Pancreas (tissue), 10 donors: ENCODE data around the gene MAML1. TPM values are rescaled to one million over a fixed set of nuclear protein-coding genes. Genes with fewer than 3 reads are reported as not detected.

Source experiments
- ATAC-seq, 4 donors: fragments of 200-7000 bp; cut with Tn5 transposase; one replicate each; pipeline versions ENCODE4 v1.8.0 to v1.9.1; 2020; ENCODE audit warnings: mild to moderate bottlenecking in 4 of 4, moderate library complexity in 4 of 4
- DNase-seq, 6 donors: peaks; one replicate each; pipeline ENCODE4 v3.0.0-alpha.2; 2020
- FAIRE-seq: peaks from 2 replicates; lab custom pipeline; 2012; peaks lifted over from hg19 to GRCh38; lab: Jason Lieb, UNC
- H3K27ac ChIP-seq, 4 donors: fragments of 200-600 bp; sonication (generic); 1 replicate in 3 of 4; 2 replicates in 1 of 4; pipeline versions ENCODE4 v1.5.0 to v1.8.0; 2020
- H3K27me3 ChIP-seq, 4 donors: fragments of 200-600 bp; one replicate each; pipeline ENCODE4 v1.8.0; 2021
- H3K36me3 ChIP-seq, 3 donors: fragments of 200-600 bp; sonication (generic) in 1 of 3; one replicate each; pipeline versions ENCODE4 v1.5.0 to v1.8.0; 2020 to 2021
- H3K4me1 ChIP-seq, 3 donors: fragments of 200-600 bp; one replicate each; pipeline ENCODE4 v1.8.0; 2021
- H3K4me3 ChIP-seq, 4 donors: fragments of 200-600 bp; sonication (generic) in 2 of 4; one replicate each; pipeline versions ENCODE4 v1.5.0 to v1.8.0; 2020 to 2021
- H3K9me3 ChIP-seq, 4 donors: fragments of 200-600 bp; one replicate each; pipeline ENCODE4 v1.8.0; 2021
- WGBS, 2 donors: extraction: QIAGEN DNeasy Blood & Tissue Kit; methylation state at CpG; one replicate each; pipeline ENCODE4 v1.1.7; 2013; 5-methylcytosine and 5-hydroxymethylcytosine counted together
- intact Hi-C, 3 donors: fragments of 100-400 bp; cut with DNase I; formaldehyde crosslinking; loops; one replicate each; pipeline versions ENCODE4 v1.11.1 to v1.14.2; 2022
- polyA plus RNA-seq, 2 donors: library from polyadenylated mRNA; stranded (reverse); fragments of 200-250 nt; gene quantifications; one replicate each; pipeline ENCODE4 v1.2.3, GENCODE V29; 2013
- total RNA-seq, 6 donors: library from RNA; stranded (reverse); fragmentation: NEBNext Ultra II Directional in 4 of 6; extraction: Animal tissue kit (Norgen Biotek cat#: 25700) in 4 of 6; gene quantifications; one replicate each; pipeline versions ENCODE4 v1.2.1 to v1.2.4, GENCODE V29; 2021 to 2023
- TF ChIP-seq, protein P1 (sequence below), 4 donors: fragments of 200-600 bp; sonication (generic) in 3 of 4; IDR thresholded peaks; one replicate each; pipeline versions ENCODE4 v1.5.0 to v1.8.0; 2021; ENCODE audit warnings: antibody characterized with exemption in 4 of 4
- donor health status: healthy with polysubstance abuse.
- donor health status: DM: no; HTN: no; CAD: no; lungs with moderate emphysema.
- donor health status: DM: no; HTN: no; CAD: no.
- donor health status: control.
- donor health status: control.
- donor health status: Bipolar disorder and iron deficiency.
- donor health status: DM: yes; HTN: yes; CAD: no.
- donor health status: DM: no; HTN: no; CAD: no.
- donor health status: DM: no; HTN: no; CAD: no.
- donor health status: DM: yes; HTN: yes; CAD: no.

The MAML1 gene
- total and polyA plus RNA-seq, 8 donors, result 7.1 to 18.0 (median 11.2) TPM

GRCh38 chr5:179769796-179770195, 37.2 kb downstream of the MAML1 start:
- TF ChIP-seq, protein P1, sequence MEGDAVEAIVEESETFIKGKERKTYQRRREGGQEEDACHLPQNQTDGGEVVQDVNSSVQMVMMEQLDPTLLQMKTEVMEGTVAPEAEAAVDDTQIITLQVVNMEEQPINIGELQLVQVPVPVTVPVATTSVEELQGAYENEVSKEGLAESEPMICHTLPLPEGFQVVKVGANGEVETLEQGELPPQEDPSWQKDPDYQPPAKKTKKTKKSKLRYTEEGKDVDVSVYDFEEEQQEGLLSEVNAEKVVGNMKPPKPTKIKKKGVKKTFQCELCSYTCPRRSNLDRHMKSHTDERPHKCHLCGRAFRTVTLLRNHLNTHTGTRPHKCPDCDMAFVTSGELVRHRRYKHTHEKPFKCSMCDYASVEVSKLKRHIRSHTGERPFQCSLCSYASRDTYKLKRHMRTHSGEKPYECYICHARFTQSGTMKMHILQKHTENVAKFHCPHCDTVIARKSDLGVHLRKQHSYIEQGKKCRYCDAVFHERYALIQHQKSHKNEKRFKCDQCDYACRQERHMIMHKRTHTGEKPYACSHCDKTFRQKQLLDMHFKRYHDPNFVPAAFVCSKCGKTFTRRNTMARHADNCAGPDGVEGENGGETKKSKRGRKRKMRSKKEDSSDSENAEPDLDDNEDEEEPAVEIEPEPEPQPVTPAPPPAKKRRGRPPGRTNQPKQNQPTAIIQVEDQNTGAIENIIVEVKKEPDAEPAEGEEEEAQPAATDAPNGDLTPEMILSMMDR (IDR thresholded peaks at IDR 0.05), result no peak
- intact Hi-C loops, result no loop called here
- Histone ChIP-seq H3K27ac (no peak overlapping the region), H3K9me3 (no peaks in the 10 kb centered on the region), H3K4me1 (no peaks in the 10 kb centered on the region), H3K4me3 (no peak overlapping the region), H3K27me3 (no peaks in the 10 kb centered on the region), H3K36me3 (peaks cover 7 to 75% (median 52%) of the 10 kb centered on the region in 3 donors)
- no peak for FAIRE-seq
- no peak for ATAC-seq
- WGBS, 2 donors, result 93 to 95% methylated on average over 5 of the region's 5 CpGs
- DNase-seq, result no peak

DNA sequence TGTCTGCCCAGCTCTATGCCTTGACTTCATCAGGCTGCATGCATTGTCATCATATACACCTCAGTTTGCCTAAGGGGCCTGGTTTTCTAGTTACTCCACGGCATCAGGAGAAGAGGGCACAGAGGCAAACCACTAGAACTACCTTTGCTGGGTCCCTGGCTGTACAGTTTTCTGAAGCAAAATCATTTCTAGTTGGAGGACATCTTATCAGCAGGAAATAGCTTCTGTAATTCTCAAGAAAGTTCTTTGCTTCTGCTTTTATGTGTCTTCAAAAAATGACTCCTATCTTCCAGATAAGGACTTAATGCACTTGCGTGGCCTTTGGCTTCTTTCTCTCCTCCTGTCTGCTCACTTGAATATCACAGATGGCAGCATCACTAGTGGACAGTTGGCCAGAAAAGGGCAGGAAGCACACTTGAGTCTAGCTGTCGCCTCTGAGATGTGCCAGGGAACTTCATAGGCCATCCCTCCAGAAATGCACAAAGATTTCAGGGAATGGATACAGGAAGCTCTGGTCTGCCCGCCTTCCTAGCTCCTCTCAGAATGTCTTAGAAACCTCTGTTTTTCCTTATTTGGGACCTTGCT, 38.8 kb downstream of the MAML1 start:
- H3K27ac ChIP-seq, result no peak overlapping the region
- TF ChIP-seq, protein P1 (IDR thresholded peaks at IDR 0.05), result no peak
- H3K36me3 ChIP-seq, result peaks cover 7 to 71% (median 50%) of the 10 kb centered on the region in 3 donors
- WGBS, 2 donors, result 89 to 92% methylated on average over 4 of the region's 4 CpGs
- no peaks in the 10 kb centered on the region for H3K9me3 ChIP-seq
- DNase-seq (no peak), FAIRE-seq (no peak), ATAC-seq (no peak)
- intact Hi-C loops, result no loop called here
- no peaks in the 10 kb centered on the region for H3K27me3 ChIP-seq
- no peaks in the 10 kb centered on the region for H3K4me1 ChIP-seq
- no peak overlapping the region for H3K4me3 ChIP-seq

DNA sequence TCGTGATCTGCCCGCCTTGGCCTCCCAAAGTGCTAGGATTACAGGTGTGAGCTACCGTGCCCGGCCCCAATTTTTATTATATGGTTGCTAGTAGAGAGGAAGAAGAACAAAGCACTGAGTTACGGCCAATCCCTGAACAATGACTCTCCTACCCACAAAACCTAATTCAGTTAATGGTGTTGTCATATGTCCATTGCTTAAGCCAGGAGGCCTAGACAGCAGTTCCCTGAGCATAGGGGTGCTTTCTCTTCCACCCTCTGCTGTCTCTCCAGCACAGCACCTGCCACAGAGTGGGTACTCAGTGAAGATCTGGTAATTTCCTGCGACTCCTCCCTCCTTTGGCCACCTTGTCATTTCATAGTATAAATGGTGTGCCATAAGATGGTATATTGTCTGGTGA, 39.7 kb downstream of the MAML1 start:
- intact Hi-C loops, result no loop called here
- Histone ChIP-seq H3K27me3 (no peaks in the 10 kb centered on the region), H3K27ac (no peak overlapping the region), H3K4me1 (no peaks in the 10 kb centered on the region), H3K36me3 (peaks cover 7 to 70% (median 52%) of the 10 kb centered on the region in 3 donors), H3K9me3 (no peaks in the 10 kb centered on the region), H3K4me3 (no peak overlapping the region)
- no peak for ATAC-seq
- DNase-seq, result no peak
- FAIRE-seq, result no peak
- WGBS, 2 donors, result 94% methylated on average over 6 of the region's 6 CpGs
- TF ChIP-seq, protein P1 (IDR thresholded peaks at IDR 0.05), result no peak

- 92 to 94% methylated on average over 9 of the region's 9 CpGs for WGBS, 2 donors
- Histone ChIP-seq H3K9me3 (no peaks in the 10 kb centered on the region), H3K27me3 (no peaks in the 10 kb centered on the region), H3K27ac (no peak overlapping the region), H3K36me3 (peaks cover 7 to 80% (median 52%) of the 10 kb centered on the region in 3 donors), H3K4me3 (no peak overlapping the region), H3K4me1 (no peaks in the 10 kb centered on the region)
- DNase-seq (no peak), ATAC-seq (no peak), FAIRE-seq (no peak)
- TF ChIP-seq, protein P1 (IDR thresholded peaks at IDR 0.05), result no peak
- intact Hi-C loops, result no loop called here
Observed at GRCh38 chr5:179773686-179774040, 41.0 kb downstream of the MAML1 start.

- DNase-seq (peak in 1 of 6 donors; percentile 72), FAIRE-seq (no peak), ATAC-seq (peak in 1 of 4 donors; percentile 31)
- Histone ChIP-seq H3K36me3 (peaks cover 7 to 73% (median 52%) of the 10 kb centered on the region in 3 donors), H3K9me3 (no peaks in the 10 kb centered on the region), H3K4me3 (no peak overlapping the region), H3K27me3 (no peaks in the 10 kb centered on the region), H3K4me1 (no peaks in the 10 kb centered on the region), H3K27ac (no peak overlapping the region)
- TF ChIP-seq, protein P1 (IDR thresholded peaks at IDR 0.05), result no peak
- 96% methylated on average over 12 of the region's 12 CpGs for WGBS, 2 donors
- intact Hi-C loops, result no loop called here
Observed at GRCh38 chr5:179774442-179774841, 41.8 kb downstream of the MAML1 start.
